SK-N-SH (cell line): ENCODE data around the gene LPGAT1. TPM values are rescaled to one million over a fixed set of nuclear protein-coding genes. Genes with fewer than 3 reads are reported as not detected.

ENCODE experiments used
- CTCF ChIA-PET: fragments of 300-600, 350-600 bp; formaldehyde crosslinking; extraction: SDS; loops from one replicate; lab custom pipeline; 2021; lab: Yijun Ruan, JAX
- POLR2A ChIA-PET: fragments of 350-600 bp; sonication (Branson Sonifier 250); formaldehyde crosslinking; extraction: SDS; loops from one replicate; lab custom pipeline; 2020; ENCODE audit warnings: antibody characterized with exemption, inconsistent platforms; lab: Yijun Ruan, JAX
- DNase-seq: peaks from one replicate; pipeline ENCODE4 v3.0.0; 2012
- H2AFZ ChIP-seq: fragments of 200-600 bp; sonication (generic); 2 replicates; pipeline ENCODE4 v1.8.1; 2016; ENCODE audit warnings: antibody characterized with exemption, mild to moderate bottlenecking, low read depth
- H3F3A ChIP-seq: fragments of 200-600 bp; sonication (generic); replicated peaks from 2 replicates; pipeline ENCODE3; 2016; ENCODE audit warnings: antibody characterized with exemption, mild to moderate bottlenecking; ENCODE audit not compliant: insufficient read depth
- H3K27ac ChIP-seq, 2 experiments: fragments of 200-500 bp in 1 of 2; fragments of 200-600 bp in 1 of 2; sonication (Bioruptor generic) in 1 of 2; sonication (generic), shearing (Covaris generic) in 1 of 2; 2 replicates each; pipeline versions ENCODE4 v1.5.1 to v1.6.1; 2014 to 2016; ENCODE audit warnings: low read depth in 2 of 2, inconsistent platforms in 1 of 2, low read length in 1 of 2, mild to moderate bottlenecking in 1 of 2, mixed read lengths in 1 of 2
- H3K27me3 ChIP-seq: fragments of 200-600 bp; sonication (generic), shearing (Covaris generic); 2 replicates; pipeline ENCODE4 v1.6.1; 2016; ENCODE audit warnings: mixed run types; ENCODE audit not compliant: insufficient read depth
- H3K36me3 ChIP-seq, 2 experiments: fragments of 200-500 bp in 1 of 2; fragments of 200-600 bp in 1 of 2; sonication (Bioruptor generic) in 1 of 2; sonication (generic) in 1 of 2; replicated peaks in 1 of 2; 2 replicates each; pipeline versions ENCODE3 to v1.5.1; 2014 to 2016; ENCODE audit warnings: low read length in 1 of 2, mild to moderate bottlenecking in 1 of 2; ENCODE audit not compliant: insufficient read depth in 2 of 2, control insufficient read depth in 1 of 2
- H3K4me1 ChIP-seq, 2 experiments: fragments of 200-500 bp in 1 of 2; fragments of 200-600 bp in 1 of 2; sonication (Bioruptor generic) in 1 of 2; sonication (generic), shearing (Covaris generic) in 1 of 2; 2 replicates each; pipeline versions ENCODE4 v1.5.1 to v1.6.1; 2014 to 2016; ENCODE audit warnings: low read depth in 1 of 2, low read length in 1 of 2, mixed run types in 1 of 2; ENCODE audit not compliant: insufficient read depth in 2 of 2, control insufficient read depth in 1 of 2
- H3K4me2 ChIP-seq: fragments of 200-600 bp; sonication (generic), shearing (Covaris generic); 2 replicates; pipeline ENCODE4 v1.6.1; 2017; ENCODE audit warnings: mixed run types
- H3K4me3 ChIP-seq, 2 experiments: fragments of 200-500 bp in 1 of 2; fragments of 200-600 bp in 1 of 2; sonication (Bioruptor generic) in 1 of 2; sonication (generic), shearing (Covaris generic) in 1 of 2; 2 replicates each; pipeline versions ENCODE4 v1.5.1 to v1.8.1; 2014 to 2016; ENCODE audit warnings: low read depth in 2 of 2, inconsistent platforms in 1 of 2, low read length in 1 of 2, mild to moderate bottlenecking in 1 of 2, mixed read lengths in 1 of 2, moderate library complexity in 1 of 2
- H3K79me2 ChIP-seq: fragments of 200-600 bp; sonication (generic); 2 replicates; pipeline ENCODE4 v1.8.1; 2017; ENCODE audit warnings: mild to moderate bottlenecking; ENCODE audit not compliant: insufficient read depth
- H3K9ac ChIP-seq: fragments of 200-600 bp; sonication (generic); 2 replicates; pipeline ENCODE4 v1.6.1; 2017; ENCODE audit warnings: mixed run types
- H3K9me2 ChIP-seq: fragments of 200-600 bp; sonication (generic); 2 replicates; pipeline ENCODE4 v1.6.1; 2017; ENCODE audit warnings: mixed run types
- H3K9me3 ChIP-seq: fragments of 200-600 bp; sonication (generic); 2 replicates; pipeline ENCODE4 v1.6.1; 2017; ENCODE audit warnings: mixed run types, mild to moderate bottlenecking, moderate library complexity
- H4K20me1 ChIP-seq: fragments of 200-600 bp; sonication (generic); 2 replicates; pipeline ENCODE4 v1.6.1; 2017; ENCODE audit warnings: mild to moderate bottlenecking, mixed run types; ENCODE audit not compliant: insufficient read depth
- CHD2 ChIP-seq: fragments of 150-350 bp; IDR thresholded peaks from 2 replicates; pipeline ENCODE4 v1.6.1; 2018; ENCODE audit warnings: low read length; ENCODE audit not compliant: partially characterized antibody
- EP300 ChIP-seq, 2 experiments: IDR thresholded peaks; 2 replicates each; pipeline versions ENCODE4 v1.4.0 to v1.6.1; 2012; ENCODE audit warnings: borderline replicate concordance in 1 of 2, low read depth in 1 of 2, low read length in 1 of 2
- EZH2phosphoT487 ChIP-seq: fragments of 200-600 bp; sonication (generic); IDR thresholded peaks from 2 replicates; pipeline ENCODE4 v1.6.1; 2017; ENCODE audit warnings: low read depth, mixed run types, mild to moderate bottlenecking, antibody characterized with exemption, moderate library complexity, borderline replicate concordance
- FOXM1 ChIP-seq: IDR thresholded peaks from 2 replicates; pipeline ENCODE4 v1.4.0; 2012; ENCODE audit warnings: low read depth, mild to moderate bottlenecking
- GABPA ChIP-seq: IDR thresholded peaks from 2 replicates; pipeline ENCODE4 v1.4.0; 2012; ENCODE audit warnings: low read depth, mild to moderate bottlenecking
- GATA2 ChIP-seq: sonication (generic); formaldehyde crosslinking; IDR thresholded peaks from 2 replicates; pipeline ENCODE4 v1.5.0; 2020; ENCODE audit warnings: mild to moderate bottlenecking, missing genetic modification reagents
- IRF3 ChIP-seq: fragments of 150-350 bp; IDR thresholded peaks from 2 replicates; pipeline ENCODE4 v1.6.1; 2016; ENCODE audit warnings: mild to moderate bottlenecking, low read depth, low read length
- JUND ChIP-seq: IDR thresholded peaks from 2 replicates; pipeline ENCODE4 v1.4.0; 2012
- MEF2A ChIP-seq: IDR thresholded peaks from 2 replicates; pipeline ENCODE4 v1.4.0; 2012; ENCODE audit warnings: low read depth, borderline replicate concordance
- MXI1 ChIP-seq: IDR thresholded peaks from 2 replicates; pipeline ENCODE4 v1.6.1; 2012; ENCODE audit warnings: mild to moderate bottlenecking, low read depth, low read length, improper control_type of control experiment
- RAD21 ChIP-seq: IDR thresholded peaks from 2 replicates; pipeline ENCODE4 v1.6.1; 2012; ENCODE audit warnings: mild to moderate bottlenecking, low read length
- RCOR1 ChIP-seq: fragments of 150-350 bp; IDR thresholded peaks from 2 replicates; pipeline ENCODE4 v1.6.1; 2017; ENCODE audit warnings: antibody characterized with exemption, low read length
- REST ChIP-seq: IDR thresholded peaks from 2 replicates; pipeline ENCODE4 v1.6.1; 2012; ENCODE audit warnings: mild to moderate bottlenecking, low read depth, low read length, moderate library complexity
- RFX5 ChIP-seq: IDR thresholded peaks from 2 replicates; pipeline ENCODE4 v1.6.1; 2012; ENCODE audit warnings: mild to moderate bottlenecking, improper control_type of control experiment, low read length
- RXRA ChIP-seq: IDR thresholded peaks from 2 replicates; pipeline ENCODE4 v1.4.0; 2012; ENCODE audit warnings: low read depth, mild to moderate bottlenecking, borderline replicate concordance
- SIN3A ChIP-seq: IDR thresholded peaks from 2 replicates; pipeline ENCODE4 v1.6.1; 2012; ENCODE audit warnings: low read depth, mild to moderate bottlenecking, low read length, moderate library complexity, borderline replicate concordance
- TAF1 ChIP-seq: IDR thresholded peaks from 2 replicates; pipeline ENCODE4 v1.6.1; 2012; ENCODE audit warnings: low read depth, mild to moderate bottlenecking, low read length, moderate library complexity, borderline replicate concordance
- TEAD4 ChIP-seq: IDR thresholded peaks from 2 replicates; pipeline ENCODE4 v1.4.0; 2012; ENCODE audit warnings: mild to moderate bottlenecking, borderline replicate concordance; ENCODE audit not compliant: insufficient read depth
- WGBS: methylation state at CpG from one replicate; pipeline ENCODE4 v1.1.6; 2017; ENCODE audit warnings: low lambda C conversion rate; 5-methylcytosine and 5-hydroxymethylcytosine counted together
- polyA plus RNA-seq, 3 experiments: library from polyadenylated mRNA; depleted of rRNA; stranded (reverse); fragments of >200 nt; gene quantifications; 2 replicates each; pipeline ENCODE4 v1.2.3, GENCODE V29; 2012
- TF ChIP-seq, protein P1 (sequence below): fragments of 150-350 bp; IDR thresholded peaks from 2 replicates; pipeline ENCODE4 v1.6.1; 2017; ENCODE audit warnings: antibody characterized with exemption, low read length, low read depth, borderline replicate concordance
- TF ChIP-seq, protein P2 (sequence below): IDR thresholded peaks from 2 replicates; pipeline ENCODE4 v1.4.0; 2012; ENCODE audit warnings: low read depth, borderline replicate concordance
- TF ChIP-seq, protein P3 (sequence below): IDR thresholded peaks from 2 replicates; pipeline ENCODE4; 2012
- TF ChIP-seq, protein P4 (sequence below): fragments of 200-600 bp; sonication (generic); IDR thresholded peaks from 2 replicates; pipeline ENCODE4 v1.6.1; 2017; ENCODE audit warnings: antibody characterized with exemption, mild to moderate bottlenecking, moderate library complexity

LPGAT1 gene
- polyA plus RNA-seq, 1 of the 3 experiments (the other 2 are of a cell fraction), result 4.8 TPM

GRCh38 chr1:211831558-211832323 is 1.2 kb upstream of the LPGAT1 start:
- peaks cover 11% of the 10 kb centered on the region for H3F3A ChIP-seq
- H3K9me2 ChIP-seq, result no peaks in the 10 kb centered on the region
- H3K4me1 ChIP-seq, result peaks cover 4 to 24% of the 10 kb centered on the region in 2 experiments; a peak in 2 of 4 replicates
- H3K9me3 ChIP-seq, result no peaks in the 10 kb centered on the region
- peaks cover 20% of the 10 kb centered on the region; the same call in 1 of the 2 replicates for H3K79me2 ChIP-seq
- H3K4me3 ChIP-seq, result no peak overlapping the region
- POLR2A ChIA-PET, result no interaction called here
- peak; percentile 47 for DNase-seq
- TF ChIP-seq, protein P1, sequence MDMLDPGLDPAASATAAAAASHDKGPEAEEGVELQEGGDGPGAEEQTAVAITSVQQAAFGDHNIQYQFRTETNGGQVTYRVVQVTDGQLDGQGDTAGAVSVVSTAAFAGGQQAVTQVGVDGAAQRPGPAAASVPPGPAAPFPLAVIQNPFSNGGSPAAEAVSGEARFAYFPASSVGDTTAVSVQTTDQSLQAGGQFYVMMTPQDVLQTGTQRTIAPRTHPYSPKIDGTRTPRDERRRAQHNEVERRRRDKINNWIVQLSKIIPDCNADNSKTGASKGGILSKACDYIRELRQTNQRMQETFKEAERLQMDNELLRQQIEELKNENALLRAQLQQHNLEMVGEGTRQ, result no peak
- TF ChIP-seq FOXM1 (no peak), EZH2phosphoT487 (no peak), EP300 (IDR thresholded peaks at IDR 0.05; ENCODE audit: borderline replicate concordance in 1 of 2, low read depth in 1 of 2, low read length in 1 of 2) (peak in 1 of 2 experiments; percentile 50; a peak in 1 of 4 replicates), RFX5 (no peak), RCOR1 (peak; percentile 60; the same call in 1 of the 2 replicates), REST (no peak), TAF1 (no peak), MXI1 (peak; percentile 76; the same call in 1 of the 2 replicates), RXRA (no peak), TEAD4 (no peak), JUND (no peak), CHD2 (peak; percentile 61), MEF2A (no peak), GATA2 (peak; percentile 70), GABPA (no peak), RAD21 (no peak), IRF3 (no peak), SIN3A (no peak)
- TF ChIP-seq, protein P2, sequence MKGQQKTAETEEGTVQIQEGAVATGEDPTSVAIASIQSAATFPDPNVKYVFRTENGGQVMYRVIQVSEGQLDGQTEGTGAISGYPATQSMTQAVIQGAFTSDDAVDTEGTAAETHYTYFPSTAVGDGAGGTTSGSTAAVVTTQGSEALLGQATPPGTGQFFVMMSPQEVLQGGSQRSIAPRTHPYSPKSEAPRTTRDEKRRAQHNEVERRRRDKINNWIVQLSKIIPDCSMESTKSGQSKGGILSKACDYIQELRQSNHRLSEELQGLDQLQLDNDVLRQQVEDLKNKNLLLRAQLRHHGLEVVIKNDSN, result no peak
- TF ChIP-seq, protein P3, sequence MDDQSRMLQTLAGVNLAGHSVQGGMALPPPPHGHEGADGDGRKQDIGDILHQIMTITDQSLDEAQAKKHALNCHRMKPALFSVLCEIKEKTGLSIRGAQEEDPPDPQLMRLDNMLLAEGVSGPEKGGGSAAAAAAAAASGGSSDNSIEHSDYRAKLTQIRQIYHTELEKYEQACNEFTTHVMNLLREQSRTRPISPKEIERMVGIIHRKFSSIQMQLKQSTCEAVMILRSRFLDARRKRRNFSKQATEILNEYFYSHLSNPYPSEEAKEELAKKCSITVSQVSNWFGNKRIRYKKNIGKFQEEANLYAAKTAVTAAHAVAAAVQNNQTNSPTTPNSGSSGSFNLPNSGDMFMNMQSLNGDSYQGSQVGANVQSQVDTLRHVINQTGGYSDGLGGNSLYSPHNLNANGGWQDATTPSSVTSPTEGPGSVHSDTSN, result no peak
- TF ChIP-seq, protein P4, sequence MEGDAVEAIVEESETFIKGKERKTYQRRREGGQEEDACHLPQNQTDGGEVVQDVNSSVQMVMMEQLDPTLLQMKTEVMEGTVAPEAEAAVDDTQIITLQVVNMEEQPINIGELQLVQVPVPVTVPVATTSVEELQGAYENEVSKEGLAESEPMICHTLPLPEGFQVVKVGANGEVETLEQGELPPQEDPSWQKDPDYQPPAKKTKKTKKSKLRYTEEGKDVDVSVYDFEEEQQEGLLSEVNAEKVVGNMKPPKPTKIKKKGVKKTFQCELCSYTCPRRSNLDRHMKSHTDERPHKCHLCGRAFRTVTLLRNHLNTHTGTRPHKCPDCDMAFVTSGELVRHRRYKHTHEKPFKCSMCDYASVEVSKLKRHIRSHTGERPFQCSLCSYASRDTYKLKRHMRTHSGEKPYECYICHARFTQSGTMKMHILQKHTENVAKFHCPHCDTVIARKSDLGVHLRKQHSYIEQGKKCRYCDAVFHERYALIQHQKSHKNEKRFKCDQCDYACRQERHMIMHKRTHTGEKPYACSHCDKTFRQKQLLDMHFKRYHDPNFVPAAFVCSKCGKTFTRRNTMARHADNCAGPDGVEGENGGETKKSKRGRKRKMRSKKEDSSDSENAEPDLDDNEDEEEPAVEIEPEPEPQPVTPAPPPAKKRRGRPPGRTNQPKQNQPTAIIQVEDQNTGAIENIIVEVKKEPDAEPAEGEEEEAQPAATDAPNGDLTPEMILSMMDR, result no peak
- H4K20me1 ChIP-seq, result no peaks in the 10 kb centered on the region
- no peaks in the 10 kb centered on the region for H3K27me3 ChIP-seq
- no peak overlapping the region for H3K9ac ChIP-seq
- 74% methylated on average over 4 of the region's 4 CpGs for WGBS
- H3K4me2 ChIP-seq, result no peak overlapping the region
- H3K27ac ChIP-seq, result peak overlapping the region in 1 of 2 experiments; percentile 40; a peak in 2 of 4 replicates
- peaks cover 6 to 12% of the 10 kb centered on the region in 2 experiments for H3K36me3 ChIP-seq
- no peak overlapping the region for H2AFZ ChIP-seq
- CTCF ChIA-PET, result interaction anchor here (0.7 to 2.1 kb wide), 8 partner anchors 9 to 151 kb away, joined by 3 to 11 read pairs (median 3); no protein-coding TSS in a partner anchor
